Inflammatory macrophage treated with lipopolysaccharide for 4 hours (primary cell): ENCODE data around the gene CCDC40.

Experiments used
- DNase-seq: peaks from one replicate; pipeline ENCODE4 v3.0.0-alpha.2; 2020

The CCDC40 gene

DNA sequence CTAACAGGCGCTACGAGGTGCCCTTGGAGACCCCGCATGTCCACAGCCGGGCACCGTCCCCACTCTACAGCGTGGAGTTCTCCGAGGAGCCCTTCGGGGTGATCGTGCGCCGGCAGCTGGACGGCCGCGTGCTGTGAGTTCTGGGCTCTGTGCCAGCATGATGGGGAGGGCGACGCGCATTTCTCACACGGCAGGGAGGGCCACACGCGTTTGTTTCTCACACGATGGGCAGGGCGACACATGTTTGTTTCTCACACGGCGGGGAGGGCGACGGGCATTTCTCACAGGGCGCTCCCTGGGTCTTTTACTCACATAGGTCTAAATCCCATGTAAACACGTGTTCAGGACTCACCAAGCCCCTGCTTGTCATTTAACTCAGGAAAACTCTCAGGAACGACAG, 69.3 kb downstream of the CCDC40 start:
- DNase-seq: no peak

DNA sequence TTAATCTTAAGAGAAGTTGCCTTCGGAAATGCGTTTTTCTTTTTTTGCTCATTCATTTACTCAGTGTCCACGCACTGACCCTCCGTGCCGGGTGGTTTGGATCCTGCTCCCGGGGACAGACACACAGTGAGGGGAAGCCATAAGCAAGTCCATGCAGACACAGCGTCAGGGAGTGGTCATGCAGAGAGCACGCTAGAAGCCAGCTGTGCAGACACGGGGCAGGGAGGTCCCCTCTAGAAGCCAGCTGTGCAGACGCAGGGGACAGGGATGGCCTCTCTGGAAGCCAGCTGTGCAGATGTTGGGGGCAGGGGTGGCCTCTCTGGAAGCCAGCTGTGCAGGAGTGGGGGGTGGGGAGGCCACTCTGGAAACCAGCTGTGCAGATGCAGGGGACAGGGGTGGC, 69.7 kb downstream of the CCDC40 start:
- DNase-seq: no peak

DNA sequence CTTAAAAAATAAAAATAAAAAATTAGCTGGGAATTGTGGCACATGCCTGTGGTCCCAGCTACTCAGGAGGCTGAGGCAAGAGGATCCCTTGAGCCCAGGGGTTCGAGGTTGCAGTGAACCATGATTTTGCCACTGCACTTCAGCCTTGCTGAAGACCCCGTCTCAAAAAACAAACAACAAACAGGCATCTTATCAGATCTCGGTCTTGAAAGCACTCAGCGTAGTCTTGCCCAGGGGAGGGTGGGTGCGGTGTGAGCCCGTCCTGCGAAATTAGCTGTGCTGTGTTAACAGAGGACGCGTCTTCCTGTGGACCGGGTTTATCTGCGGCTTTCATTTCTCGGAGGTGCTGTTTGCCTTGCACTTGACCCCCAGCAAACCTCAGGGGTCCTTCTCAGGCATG, 70.3 kb downstream of the CCDC40 start:
- no peak for DNase-seq

DNA sequence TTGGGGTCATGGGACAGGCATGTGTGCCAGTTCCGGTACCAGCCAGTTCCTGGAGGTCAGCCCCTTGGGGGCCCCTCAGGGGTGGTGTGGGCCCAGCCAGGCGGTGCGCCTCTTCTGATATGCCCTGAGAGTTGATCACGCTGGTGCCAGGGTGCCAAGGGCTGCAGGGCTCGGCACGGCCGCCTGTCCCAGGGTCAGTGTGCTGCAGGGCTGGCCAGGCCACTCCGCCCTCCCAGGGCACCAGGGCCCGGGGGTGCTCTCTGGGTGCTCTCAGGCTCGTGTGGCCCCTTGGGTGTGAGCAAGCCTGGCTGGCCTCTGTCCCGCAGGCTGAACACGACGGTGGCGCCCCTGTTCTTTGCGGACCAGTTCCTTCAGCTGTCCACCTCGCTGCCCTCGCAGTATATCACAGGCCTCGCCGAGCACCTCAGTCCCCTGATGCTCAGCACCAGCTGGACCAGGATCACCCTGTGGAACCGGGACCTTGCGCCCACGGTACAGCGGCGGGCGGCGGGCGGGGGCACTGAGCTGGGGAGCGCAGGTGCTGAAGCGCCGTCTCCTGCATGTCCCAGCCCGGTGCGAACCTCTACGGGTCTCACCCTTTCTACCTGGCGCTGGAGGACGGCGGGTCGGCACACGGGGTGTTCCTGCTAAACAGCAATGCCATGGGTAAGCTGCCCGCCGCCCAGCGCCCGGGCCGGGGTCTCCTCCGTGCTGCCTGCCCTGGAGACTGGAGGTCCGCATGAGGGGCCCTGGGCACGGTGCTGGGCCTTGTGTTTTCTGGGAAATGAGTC, 71.0 kb downstream of the CCDC40 start:
- DNase-seq: no peak

DNA sequence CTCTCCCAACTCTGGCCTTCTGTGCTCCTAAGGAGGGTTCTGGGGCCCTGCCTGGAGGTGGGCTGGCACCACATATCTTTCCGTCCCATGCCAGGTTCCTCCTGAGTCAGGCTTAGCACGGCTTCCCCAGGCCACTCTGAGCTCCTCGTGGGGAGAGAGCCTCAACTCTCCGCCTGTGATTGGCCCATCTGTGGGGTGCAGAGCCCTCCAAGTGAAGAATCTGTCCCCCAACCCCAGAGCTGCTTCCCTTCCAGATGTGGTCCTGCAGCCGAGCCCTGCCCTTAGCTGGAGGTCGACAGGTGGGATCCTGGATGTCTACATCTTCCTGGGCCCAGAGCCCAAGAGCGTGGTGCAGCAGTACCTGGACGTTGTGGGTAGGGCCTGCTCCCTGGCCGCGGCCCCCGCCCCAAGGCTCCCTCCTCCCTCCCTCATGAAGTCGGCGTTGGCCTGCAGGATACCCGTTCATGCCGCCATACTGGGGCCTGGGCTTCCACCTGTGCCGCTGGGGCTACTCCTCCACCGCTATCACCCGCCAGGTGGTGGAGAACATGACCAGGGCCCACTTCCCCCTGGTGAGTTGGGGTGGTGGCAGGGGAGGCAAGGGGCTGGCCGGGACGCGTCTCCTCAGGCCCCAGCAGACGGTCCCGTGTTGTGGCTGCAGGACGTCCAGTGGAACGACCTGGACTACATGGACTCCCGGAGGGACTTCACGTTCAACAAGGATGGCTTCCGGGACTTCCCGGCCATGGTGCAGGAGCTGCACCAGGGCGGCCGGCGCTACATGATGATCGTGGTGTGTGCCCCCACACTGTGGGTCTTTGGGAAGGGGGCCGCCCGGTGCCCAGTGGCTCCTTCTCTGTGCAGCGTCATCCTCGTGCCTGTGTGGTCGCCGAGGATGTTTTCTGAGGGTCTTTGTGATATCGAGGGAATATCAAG, 71.9 kb downstream of the CCDC40 start:
- DNase-seq: no peak

DNA sequence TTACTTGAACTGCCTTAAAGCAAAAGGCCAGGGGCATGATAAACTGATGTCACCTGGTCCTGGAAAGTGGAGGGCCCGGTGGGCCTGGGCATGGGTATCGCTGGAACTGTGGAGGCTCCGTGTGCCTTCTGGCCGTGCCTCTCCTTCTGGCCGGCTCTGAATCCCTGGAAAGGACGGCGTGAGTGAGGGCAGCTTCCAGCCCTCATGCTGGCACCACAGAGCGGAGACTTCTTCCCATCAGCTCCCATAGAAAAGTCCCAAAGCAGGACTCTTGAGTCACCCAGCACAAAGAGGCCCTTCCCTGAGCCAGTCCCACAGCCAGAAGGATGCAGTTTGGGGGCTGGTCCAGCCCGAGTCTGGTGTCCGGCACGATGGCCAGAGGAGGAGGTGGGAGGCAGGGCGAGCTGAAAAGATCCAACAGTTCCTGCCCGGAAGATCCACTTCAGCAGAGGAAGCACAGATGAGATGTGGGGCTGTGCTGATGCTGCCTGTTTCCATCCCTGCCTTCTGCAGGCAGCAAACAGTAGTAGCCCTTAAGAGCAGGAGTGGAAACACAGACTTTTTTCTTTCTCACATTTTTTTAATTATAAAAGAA, 72.7 kb downstream of the CCDC40 start:
- DNase-seq: no peak

DNA sequence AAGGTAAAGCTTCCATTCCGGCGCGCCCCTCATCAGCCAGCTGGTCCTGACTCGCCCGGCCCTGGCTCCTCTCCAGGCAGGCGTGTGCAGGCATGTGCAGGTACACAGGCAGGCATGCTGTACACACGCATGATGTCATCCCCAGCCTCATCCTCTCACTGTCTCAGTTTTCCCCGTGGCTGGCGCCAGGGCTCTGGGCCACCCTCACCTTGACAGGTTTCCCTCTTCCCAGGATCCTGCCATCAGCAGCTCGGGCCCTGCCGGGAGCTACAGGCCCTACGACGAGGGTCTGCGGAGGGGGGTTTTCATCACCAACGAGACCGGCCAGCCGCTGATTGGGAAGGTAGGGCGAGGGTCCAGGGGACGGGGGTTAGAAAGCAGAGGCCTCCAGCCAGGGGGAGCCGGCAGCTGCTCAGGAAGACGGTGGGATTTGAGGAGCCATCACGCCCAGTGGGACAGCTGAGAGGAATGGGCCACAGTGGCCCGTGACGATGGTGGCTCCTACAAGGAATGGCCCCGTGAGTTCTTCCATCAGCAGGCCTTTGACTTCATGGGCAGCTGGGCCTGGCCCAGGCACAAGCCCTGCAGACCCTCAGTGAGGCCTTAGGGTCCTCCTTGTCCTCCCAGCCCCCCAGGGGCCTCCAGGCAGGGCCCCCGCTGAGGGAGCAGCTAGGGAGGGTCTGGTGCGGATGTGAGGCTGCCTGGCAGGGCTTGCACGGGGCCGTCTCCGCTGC, 73.4 kb downstream of the CCDC40 start:
- DNase-seq: no peak

DNA sequence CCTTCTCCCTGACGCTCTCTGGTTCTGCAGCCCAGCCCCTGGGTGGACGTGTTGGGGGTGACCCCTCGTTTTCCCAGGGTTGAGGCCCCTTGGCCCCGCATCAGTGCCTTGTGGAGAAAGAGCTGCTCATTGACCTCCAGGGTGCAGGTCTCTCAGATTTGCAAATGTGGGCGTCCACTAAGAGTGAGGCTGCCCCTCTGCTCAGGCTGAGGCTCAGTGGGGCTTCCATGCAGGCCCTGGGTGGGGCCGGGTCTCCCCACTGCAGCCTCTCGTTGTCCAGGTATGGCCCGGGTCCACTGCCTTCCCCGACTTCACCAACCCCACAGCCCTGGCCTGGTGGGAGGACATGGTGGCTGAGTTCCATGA, 74.0 kb downstream of the CCDC40 start:
- no peak for DNase-seq

DNA sequence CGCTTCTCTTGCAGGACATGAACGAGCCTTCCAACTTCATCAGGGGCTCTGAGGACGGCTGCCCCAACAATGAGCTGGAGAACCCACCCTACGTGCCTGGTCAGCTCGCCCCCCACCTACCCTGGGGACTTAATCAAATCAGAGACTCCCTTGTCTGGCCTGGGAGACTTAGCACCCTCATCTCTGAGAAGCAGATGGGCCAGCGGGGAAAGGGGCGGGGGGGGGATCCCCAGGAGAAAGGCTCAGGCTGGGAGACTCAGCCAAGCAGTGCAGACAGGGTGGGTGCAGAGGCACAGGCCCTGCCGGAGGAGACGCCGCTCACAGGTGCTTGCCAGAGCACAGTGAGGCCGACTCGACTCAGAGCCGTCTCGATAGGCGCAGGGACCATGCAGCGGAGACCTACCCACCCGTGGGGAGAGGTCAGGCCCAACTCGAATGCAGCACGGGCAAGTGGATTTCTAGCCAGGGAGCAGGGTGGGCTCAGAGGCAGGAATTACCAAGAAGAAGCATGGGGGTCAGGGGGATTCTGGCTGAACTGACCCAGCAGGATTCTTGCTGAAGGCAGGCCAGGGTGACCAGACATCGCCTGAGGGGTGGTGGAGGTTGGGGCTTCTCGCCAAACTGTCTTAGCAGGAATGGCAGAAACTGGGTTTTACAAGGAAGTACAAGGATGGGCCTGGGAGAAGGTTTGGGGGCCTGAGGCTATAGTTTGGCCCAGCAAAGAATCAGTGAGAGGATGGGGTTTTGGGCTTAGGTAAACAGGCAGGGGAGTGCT, 74.7 kb downstream of the CCDC40 start:
- no peak for DNase-seq

DNA sequence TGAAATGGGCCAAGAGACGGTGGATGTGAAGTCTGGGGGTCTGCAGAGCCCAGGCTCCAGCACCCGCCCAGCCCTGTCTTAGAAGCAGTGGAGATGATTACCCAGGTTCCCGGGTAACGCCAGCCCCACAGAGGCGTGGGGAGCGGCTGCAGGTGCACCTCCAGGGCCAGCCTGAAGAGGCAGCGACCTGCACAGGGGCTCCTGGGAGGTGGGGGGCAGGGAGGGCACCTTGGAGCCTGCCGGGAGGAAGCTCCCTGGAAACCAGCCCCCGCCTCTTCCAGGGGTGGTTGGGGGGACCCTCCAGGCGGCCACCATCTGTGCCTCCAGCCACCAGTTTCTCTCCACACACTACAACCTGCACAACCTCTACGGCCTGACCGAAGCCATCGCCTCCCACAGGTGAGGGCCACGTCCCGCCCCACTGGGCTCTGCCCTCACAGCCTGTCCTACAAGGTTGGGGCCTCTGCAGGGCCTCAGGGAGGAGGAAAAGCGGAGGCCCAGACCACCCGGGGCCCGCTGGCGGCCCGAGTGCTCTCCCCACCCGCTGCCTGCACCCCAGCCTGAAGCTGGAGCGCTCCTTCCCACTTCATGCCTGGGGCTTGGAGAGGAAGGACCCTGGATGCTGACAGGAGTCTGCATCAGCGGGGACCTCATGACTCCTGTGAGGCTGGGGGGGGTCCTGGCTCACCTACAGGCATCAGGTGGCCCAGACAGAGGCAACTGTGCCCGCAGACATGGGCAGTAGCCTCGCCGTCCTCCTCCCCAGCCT, 75.4 kb downstream of the CCDC40 start:
- no peak for DNase-seq

DNA sequence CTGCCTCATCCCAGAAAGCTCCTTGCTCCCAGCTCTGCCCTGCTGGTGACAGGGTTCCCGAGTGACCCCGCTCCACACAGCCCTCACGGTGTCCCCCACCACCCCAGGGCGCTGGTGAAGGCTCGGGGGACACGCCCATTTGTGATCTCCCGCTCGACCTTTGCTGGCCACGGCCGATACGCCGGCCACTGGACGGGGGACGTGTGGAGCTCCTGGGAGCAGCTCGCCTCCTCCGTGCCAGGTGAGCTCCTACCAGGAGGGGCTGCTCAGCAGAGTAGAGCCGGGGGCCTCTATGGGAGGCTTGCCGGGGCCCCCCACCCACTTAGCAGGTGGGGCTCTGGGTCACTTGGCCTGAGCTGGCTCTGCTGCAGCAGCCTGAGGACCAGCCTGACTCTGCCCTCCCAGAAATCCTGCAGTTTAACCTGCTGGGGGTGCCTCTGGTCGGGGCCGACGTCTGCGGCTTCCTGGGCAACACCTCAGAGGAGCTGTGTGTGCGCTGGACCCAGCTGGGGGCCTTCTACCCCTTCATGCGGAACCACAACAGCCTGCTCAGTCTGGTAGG, 76.1 kb downstream of the CCDC40 start:
- no peak for DNase-seq

DNA sequence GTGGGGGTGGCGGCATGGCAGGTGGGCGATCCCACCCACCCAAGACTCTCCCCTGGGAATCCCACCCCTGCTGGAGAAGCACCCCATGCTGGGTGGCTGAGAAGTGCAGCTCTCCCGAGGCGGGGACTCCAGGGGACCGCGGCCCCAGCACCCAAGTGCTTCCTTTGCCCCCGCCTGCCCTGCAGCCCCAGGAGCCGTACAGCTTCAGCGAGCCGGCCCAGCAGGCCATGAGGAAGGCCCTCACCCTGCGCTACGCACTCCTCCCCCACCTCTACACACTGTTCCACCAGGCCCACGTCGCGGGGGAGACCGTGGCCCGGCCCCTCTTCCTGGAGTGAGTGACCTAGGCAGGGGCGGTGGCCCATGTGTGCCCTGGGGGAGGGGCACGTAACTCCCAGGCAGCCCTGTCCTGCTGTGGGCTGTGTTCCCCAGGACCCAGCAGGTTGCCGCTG, 76.6 kb downstream of the CCDC40 start:
- no peak for DNase-seq

DNA sequence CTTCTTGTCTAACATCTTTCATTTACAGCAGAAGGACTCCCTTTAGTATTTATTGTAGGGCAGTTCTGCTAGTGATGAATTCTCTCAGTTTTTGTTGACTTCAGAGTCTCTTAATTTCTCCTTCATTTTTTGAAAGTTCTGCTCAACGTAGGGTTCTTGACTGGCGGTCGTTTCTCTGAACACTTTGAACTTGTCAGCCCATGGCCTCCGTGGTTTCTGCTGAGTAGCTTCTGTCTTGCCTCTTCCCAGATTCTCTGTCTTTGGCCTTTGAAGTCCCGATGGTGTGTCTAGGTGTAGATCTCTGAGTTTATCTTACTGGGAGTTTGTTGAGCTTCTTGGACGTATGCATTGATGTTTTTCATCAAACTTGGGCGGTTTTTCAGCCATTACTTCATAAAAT, 78.3 kb downstream of the CCDC40 start:
- DNase-seq: no peak

DNA sequence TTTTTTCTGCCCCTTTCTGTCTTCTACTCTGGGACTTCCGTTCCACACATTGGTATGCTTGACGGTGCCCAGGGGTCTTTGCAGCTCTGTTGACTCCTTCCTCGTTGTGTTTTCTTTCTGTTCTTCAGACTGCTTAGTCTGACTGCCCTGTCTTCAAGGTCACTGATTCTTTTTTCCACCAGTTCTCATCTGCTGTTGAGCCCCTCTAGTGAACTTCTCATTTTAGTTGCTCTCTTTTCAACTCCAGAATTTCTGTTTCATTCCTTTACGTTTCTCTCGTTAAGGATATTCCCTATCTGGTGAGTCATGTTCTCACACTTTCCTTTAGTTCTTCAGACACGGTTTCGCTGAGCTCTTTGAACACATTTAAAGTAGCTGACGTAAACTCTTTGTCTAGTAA, 78.7 kb downstream of the CCDC40 start:
- no peak for DNase-seq

DNA sequence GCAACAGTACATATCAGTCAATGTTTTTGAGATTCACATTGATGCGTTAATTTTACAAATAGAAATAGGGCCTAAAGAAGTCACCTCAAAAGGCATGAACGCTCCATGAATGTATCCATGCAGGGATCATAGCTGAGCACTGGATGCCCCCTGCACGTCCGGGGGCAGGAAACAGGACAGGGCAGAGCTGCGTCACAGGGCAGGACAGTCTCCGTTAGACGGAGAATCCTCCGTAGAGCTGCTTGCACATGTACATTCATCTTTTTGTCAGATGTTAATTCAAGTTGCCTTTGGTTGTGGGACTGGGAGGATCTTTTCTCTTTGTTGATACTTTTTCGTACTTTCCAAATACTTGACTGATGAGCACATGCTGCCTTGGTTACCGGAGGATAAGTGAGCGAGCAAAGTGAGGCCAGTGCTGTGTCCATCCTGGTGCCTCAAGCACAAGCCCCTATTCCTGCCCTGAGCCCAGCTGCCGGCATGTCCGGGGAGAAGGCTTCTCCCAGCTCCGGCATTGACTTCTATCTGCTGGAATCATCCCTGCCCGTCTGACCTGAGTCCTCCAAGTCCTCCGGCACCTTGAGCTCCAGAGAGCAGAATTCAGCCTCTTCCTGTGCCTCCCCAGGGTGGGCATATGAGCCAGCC, 80.0 kb downstream of the CCDC40 start:
- DNase-seq: no peak

DNA sequence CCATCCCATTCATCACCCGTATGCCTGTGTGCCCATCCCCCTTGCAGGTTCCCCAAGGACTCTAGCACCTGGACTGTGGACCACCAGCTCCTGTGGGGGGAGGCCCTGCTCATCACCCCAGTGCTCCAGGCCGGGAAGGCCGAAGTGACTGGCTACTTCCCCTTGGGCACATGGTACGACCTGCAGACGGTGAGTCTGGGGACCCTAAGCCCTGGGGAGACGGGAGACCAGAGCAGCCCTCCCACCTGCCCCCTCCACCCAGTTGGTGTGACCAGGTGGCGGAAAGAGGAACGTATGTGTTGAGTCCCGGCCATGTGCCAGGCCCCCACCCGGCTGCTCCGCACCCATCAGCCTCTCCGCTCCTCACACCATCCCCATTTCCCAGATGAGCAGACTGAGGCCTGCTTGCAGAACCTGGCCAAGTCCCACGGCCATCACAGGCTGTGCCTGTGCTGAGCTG, 80.5 kb downstream of the CCDC40 start:
- DNase-seq: no peak

DNA sequence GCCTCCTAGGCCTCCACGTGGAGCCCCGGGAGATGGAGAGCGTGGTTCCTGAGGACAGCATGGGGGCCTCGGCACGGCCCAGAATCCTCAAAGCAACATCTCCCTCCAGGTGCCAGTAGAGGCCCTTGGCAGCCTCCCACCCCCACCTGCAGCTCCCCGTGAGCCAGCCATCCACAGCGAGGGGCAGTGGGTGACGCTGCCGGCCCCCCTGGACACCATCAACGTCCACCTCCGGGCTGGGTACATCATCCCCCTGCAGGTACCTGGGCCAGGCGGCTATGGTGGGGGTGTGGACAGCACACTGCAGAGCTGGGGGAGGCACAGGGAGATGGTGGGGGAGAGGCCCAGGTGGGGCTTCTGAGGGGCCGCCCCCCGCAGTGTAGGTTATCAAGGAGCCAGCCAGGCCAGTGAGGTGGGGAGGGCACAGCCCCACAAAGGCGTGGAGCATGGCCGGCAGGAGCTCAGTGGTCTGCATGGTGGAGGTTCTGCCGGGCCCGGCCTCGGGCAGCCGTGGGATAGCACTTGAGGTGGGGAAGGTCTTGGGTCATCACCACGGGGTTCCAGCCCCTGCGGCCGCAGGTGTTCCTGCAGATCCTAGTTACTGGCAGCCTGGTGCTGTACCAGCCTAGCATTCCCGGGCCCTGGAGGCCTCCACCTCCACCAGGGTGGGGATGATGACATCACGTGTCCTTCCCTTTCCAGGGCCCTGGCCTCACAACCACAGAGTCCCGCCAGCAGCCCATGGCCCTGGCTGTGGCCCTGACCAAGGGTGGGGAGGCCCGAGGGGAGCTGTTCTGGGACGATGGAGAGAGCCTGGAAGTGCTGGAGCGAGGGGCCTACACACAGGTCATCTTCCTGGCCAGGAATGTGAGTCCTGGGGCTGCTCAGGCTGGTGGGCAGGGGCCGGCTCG, 81.3 kb downstream of the CCDC40 start:
- no peak for DNase-seq

DNA sequence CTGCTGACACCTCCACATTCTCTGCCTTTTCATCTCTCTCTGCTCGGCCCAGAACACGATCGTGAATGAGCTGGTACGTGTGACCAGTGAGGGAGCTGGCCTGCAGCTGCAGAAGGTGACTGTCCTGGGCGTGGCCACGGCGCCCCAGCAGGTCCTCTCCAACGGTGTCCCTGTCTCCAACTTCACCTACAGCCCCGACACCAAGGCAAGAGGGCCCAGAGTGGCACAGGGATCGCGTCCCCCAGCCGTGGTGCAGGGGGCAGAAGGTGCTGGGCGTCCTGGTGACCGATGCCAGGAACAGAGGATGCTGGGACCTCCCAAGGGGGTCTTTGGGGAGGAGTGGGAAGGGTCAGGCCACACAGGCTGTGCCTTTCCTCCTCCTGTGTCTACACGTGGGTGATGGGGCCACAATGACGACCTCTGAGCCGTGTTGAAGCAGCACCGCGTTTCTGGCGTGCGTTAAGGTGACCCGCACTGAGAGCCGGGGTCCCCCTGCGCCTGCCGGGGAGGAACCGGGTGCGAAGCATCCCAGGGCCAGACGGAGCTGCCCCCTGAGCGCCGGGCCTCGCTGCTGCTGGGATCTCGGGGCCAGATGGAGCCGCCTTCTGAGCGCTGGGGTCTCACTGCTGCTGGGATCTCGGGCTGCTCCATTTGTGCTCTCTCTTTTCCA, 82.3 kb downstream of the CCDC40 start:
- DNase-seq: no peak
